HG03135 (cell line): ENCODE data around the gene CDC42BPB.

Experiments used
- ATAC-seq: cut with Tn5 transposase; IDR thresholded peaks from one replicate; pipeline ENCODE4 v1.9.1; 2021; ENCODE audit warnings: mild to moderate bottlenecking, moderate library complexity; ENCODE audit not compliant: unreplicated experiment

Gene CDC42BPB

GRCh38 chr14:102915292-102916110, 141.8 kb downstream of the CDC42BPB start:
- ATAC-seq, result no peak

DNA sequence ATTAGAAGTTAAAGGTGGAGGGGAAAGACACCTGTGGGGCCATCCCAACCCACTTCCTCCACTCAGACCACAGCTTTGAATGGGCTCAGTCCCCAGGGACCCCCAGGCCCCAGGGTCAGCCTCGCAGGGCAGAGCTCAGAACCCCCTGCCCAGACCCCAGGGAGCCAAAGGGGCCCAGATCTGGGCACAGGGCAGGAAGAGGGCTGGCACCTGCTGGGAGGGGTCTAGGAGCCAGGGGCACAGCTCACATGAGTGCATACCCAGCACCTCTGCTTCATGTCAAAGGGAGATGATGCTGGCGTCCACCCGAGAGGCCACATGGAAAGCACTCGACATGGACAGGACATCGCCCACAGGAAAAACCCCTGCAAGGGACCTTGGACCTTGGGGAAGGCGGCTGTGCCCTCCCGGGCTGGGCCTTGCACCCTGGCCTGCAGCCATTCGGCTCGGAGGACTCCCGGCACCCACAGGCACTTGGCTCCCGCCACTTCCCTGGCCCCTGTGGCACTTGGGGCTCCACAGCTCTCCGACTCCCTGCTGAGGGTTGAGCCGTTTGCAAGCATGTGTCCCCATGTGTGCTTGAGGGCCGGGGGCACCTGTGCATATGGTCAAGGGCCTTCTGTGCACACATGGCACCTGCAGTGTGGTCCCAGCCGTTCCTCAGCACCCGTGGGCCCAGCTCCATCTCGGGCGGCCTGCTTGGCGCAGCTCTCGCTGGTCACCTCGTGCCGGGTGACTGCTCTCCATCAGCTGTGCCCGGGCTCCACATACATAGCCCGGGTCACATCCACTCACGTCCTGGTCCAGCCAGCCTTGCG, 142.7 kb downstream of the CDC42BPB start:
- ATAC-seq, result no peak

GRCh38 chr14:102913341-102914211, 143.8 kb downstream of the CDC42BPB start:
- no peak for ATAC-seq

DNA sequence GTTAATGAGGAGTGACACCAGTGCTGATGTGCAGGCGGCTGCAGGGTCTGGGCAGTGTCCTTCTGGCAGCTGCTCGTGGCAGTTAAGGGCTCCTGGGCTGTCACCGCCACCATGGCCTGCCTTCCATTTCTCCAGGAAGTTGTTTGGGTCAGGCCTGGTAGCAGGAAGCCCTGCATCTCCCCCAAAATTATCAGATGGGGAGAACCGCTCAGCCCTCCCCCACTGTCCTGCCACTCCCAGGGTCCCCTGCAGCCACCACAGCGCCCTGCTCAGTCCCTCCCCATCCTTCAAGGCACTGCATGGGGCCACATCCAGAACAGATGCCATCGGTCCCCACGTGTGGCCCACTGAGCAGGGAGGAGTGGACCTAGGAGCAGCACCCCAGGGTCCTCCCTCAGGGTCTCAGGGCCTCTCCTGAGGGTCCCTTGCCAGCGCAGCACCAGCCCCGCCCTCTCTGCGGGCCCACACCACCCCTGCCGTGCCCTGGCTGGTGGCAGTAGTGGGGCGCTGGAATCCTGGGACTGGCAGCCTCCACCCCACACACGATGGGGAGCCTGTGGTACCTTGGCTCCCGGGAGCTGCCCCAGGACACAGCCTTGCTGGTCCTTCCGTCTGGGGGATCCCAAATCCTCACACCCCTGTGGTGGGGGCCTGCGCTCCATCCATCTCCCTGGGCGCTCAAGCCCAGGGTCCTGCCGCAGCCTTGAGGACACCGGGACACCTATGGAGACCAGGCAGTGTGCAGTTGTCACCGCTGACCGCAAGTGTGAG, 145.2 kb downstream of the CDC42BPB start:
- ATAC-seq, result no peak

- ATAC-seq, result no peak
Measured at GRCh38 chr14:102911541-102911951, 145.8 kb downstream of the CDC42BPB start.

DNA sequence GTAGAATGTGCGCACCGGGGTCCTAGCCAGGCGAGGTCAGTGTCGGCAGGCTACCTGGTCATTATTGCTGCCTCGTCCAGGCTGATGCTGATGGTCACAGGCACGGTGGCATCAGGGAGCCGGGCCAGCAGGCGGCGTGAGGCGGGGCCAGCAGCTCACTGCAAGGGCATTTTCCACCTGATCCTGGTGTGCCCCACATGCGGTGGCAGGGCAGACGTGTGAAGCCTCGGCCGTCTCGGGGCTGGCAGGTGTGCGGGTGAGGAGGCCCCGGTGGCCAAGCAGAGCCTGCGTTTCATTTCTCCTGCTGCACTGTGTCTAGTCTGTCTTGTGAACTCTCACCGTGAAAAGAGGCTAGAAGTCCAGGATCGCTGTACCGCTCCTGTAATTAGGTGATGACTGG, 146.9 kb downstream of the CDC42BPB start:
- no peak for ATAC-seq

GRCh38 chr14:102909911-102910310, 147.4 kb downstream of the CDC42BPB start:
- no peak for ATAC-seq

DNA sequence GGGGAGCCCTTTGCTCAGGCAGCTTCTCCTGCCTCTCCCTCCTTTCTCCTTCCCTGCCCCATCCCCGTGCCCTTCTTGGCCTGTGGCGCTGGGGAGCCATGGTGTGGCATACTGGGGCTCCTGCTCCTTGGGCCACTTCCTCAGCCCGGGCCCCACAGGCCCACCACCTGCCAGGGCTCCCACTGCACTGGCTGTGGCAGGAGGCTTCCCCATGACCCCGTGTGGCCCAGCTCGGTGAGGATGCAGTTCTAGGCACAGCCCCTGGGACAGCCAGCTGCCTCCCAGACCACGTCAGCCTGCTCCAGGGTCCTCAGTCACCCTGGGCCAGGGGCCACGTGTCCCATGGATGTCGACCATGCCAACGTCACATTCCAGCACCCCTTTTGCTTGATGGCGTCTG, 147.9 kb downstream of the CDC42BPB start:
- ATAC-seq, result no peak

DNA sequence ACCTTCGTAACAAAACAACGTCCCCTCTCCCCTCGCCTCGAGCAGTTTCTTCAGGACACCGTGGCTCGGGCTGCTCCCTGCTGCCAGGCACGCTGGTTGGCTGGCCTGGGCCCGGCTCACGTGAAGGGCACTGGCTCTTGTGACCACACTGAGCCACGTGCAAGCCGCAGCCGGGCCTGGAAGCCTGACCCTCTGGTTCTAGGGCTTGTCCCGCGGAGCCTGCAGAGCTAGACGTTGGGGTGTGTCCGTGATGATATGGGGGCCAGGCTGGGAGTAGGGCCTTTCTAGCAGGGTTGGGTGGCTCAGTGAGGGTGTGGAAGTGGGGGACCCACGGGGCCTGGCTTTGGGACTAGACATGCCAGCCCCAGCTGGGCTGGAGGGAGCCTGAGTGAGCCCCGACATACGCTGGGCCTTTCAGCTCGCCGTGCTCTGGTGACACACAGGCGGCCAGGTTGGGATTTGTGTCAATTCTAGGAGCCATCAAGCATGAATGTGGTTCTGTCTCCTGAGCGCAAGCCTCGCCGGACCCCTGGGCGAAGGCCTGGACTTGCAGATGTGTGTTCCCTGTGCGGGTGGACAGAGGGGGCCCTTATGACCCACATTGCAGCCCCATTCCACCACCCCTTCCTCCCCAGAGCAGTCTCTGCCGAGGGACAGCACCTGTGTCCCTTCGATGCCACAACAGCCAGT, 148.4 kb downstream of the CDC42BPB start:
- ATAC-seq, result no peak

GRCh38 chr14:102907980-102908730, 149.2 kb downstream of the CDC42BPB start:
- no peak for ATAC-seq

- ATAC-seq, result no peak
Measured at GRCh38 chr14:102907303-102907844, 150.0 kb downstream of the CDC42BPB start.

DNA sequence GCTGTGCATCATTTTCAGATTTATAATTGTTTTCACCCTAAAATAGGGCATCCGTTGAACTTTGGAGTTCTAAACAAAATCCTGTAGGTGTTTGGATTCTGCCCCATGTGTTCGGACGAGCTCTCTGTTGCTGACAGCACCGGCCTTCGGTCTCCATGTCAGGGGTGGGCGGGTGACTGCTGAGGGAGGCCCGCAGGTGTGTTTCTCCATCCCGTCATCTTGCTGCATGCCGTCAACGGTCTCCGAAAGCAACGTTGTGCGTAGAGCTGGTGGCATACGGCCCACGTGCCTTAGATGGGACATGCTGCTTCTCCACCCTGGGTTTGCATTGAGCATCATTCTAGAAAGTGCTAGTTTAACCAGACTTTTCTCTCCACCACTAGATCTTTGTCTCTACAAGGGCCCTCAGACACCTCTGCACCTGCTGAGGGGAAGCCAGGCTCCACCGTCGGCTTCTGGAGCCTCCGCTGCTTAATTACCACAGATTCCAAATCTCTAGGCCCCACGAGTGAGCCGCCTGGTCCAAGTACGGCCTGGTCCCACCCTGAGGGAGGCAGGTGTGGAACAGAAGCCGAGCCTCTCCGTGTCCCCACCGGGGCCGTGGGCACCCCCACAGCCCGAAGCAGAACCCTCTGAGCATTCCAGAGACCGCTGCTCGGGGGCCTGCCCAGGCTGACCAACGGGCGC, 150.6 kb downstream of the CDC42BPB start:
- ATAC-seq, result no peak

GRCh38 chr14:102905116-102906108, 151.9 kb downstream of the CDC42BPB start:
- ATAC-seq, result no peak

DNA sequence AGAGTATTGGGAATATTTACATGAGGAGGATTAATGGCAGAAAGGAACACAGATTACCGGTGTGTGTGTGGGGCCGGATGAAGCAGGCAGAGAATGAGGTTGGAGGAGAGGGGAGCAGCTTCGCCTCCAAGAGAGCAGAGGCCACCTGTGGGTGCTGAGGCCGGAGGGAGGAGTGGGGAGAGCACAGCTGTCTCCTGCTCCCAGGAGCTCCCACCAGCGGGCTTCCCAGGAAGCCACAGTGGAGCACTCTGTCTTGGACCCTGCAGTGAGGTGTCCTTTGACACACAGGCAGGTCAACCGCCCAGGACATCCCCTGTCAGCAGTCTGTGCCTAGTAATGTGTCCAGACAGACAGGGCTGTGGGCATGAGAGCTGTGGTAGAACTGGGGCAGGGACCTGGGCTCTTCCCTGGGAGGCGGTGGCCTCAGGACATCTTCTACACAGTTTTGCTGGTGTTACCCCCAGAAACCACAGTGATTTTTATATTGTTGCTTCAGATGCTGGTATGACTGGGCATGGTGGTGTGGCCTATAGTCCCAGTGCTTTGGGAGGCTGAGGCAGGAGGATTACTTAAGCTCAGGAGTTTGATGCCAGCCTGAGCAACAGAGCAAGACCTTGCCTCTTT, 153.3 kb downstream of the CDC42BPB start:
- no peak for ATAC-seq

- no peak for ATAC-seq
Measured at GRCh38 chr14:102903248-102903888, 154.0 kb downstream of the CDC42BPB start.
